GM23338 (cell line): ENCODE data around the gene S100Z. TPM values are rescaled to one million over a fixed set of nuclear protein-coding genes. Genes with fewer than 3 reads are reported as not detected.

ENCODE experiments used
- ATAC-seq: fragments of 200-7000 bp; cut with Tn5 transposase; 3 replicates; pipeline ENCODE4 v1.9.1; 2020
- DNase-seq: peaks from one replicate; pipeline ENCODE4 v3.0.0-alpha.2; 2015; ENCODE audit warnings: low spot score
- H2AFZ ChIP-seq: fragments of 200-600 bp; sonication (generic); 2 replicates; pipeline ENCODE4 v1.8.0; 2016; ENCODE audit warnings: antibody characterized with exemption, mild to moderate bottlenecking, moderate library complexity
- H3F3A ChIP-seq: fragments of 200-600 bp; sonication (generic); replicated peaks from 2 replicates; pipeline ENCODE4 v1.8.0; 2017; ENCODE audit warnings: antibody characterized with exemption, mixed run types, low read depth
- H3K27ac ChIP-seq: fragments of 200-600 bp; sonication (generic); 2 replicates; pipeline ENCODE4 v1.6.1; 2016; ENCODE audit warnings: low read depth
- H3K27me3 ChIP-seq: fragments of 200-600 bp; sonication (generic); 2 replicates; pipeline ENCODE4 v1.8.0; 2016; ENCODE audit warnings: mild to moderate bottlenecking, mixed run types, moderate library complexity; ENCODE audit not compliant: insufficient read depth
- H3K36me3 ChIP-seq: fragments of 200-600 bp; sonication (generic); 2 replicates; pipeline ENCODE4 v1.8.0; 2016; ENCODE audit warnings: mild to moderate bottlenecking; ENCODE audit not compliant: insufficient read depth
- H3K4me1 ChIP-seq: fragments of 200-600 bp; sonication (generic); 2 replicates; pipeline ENCODE4 v1.8.0; 2016; ENCODE audit warnings: mild to moderate bottlenecking, moderate library complexity; ENCODE audit not compliant: insufficient read depth
- H3K4me2 ChIP-seq: fragments of 200-600 bp; sonication (generic); 2 replicates; pipeline ENCODE4 v1.7.1; 2017; ENCODE audit warnings: mixed run types
- H3K4me3 ChIP-seq: fragments of 200-600 bp; sonication (generic); 2 replicates; pipeline ENCODE4 v1.6.1; 2016; ENCODE audit warnings: mixed run types
- H3K79me2 ChIP-seq: fragments of 200-600 bp; sonication (generic); replicated peaks from 2 replicates; pipeline ENCODE4 v1.8.0; 2017; ENCODE audit warnings: mild to moderate bottlenecking; ENCODE audit not compliant: insufficient read depth
- H3K9me2 ChIP-seq: fragments of 200-600 bp; sonication (generic); 2 replicates; pipeline ENCODE4 v1.8.0; 2017; ENCODE audit not compliant: insufficient read depth
- H4K20me1 ChIP-seq: fragments of 200-600 bp; sonication (generic); replicated peaks from 2 replicates; pipeline ENCODE4 v1.8.0; 2017; ENCODE audit warnings: mild to moderate bottlenecking; ENCODE audit not compliant: insufficient read depth
- H3K27ac Mint-ChIP-seq: 2 replicates; pipeline ENCODE4 v1.8.0; 2020; ENCODE audit warnings: inconsistent platforms, mild to moderate bottlenecking, moderate library complexity, mixed read lengths
- H3K27me3 Mint-ChIP-seq: 3 replicates; pipeline ENCODE4 v1.8.0; 2022; ENCODE audit warnings: low read depth, mild to moderate bottlenecking, moderate library complexity, mixed read lengths, inconsistent platforms; ENCODE audit not compliant: insufficient read depth, poor library complexity
- H3K36me3 Mint-ChIP-seq: 3 replicates; pipeline ENCODE4 v1.8.0; 2021; ENCODE audit warnings: low read depth, mild to moderate bottlenecking, inconsistent platforms, moderate library complexity, mixed read lengths
- H3K4me1 Mint-ChIP-seq: 3 replicates; pipeline ENCODE4 v1.8.0; 2020; ENCODE audit warnings: mild to moderate bottlenecking, inconsistent platforms, mixed read lengths
- H3K4me3 Mint-ChIP-seq: 3 replicates; pipeline ENCODE4 v1.8.0; 2021; ENCODE audit warnings: moderate library complexity, mild to moderate bottlenecking, inconsistent platforms, mixed read lengths
- H3K9me3 Mint-ChIP-seq: 3 replicates; pipeline ENCODE4 v1.8.0; 2020; ENCODE audit warnings: moderate library complexity, mild to moderate bottlenecking, inconsistent platforms, mixed read lengths
- NANOG ChIP-seq: IDR thresholded peaks from 2 replicates; pipeline ENCODE4 v1.6.1; 2016; ENCODE audit warnings: antibody characterized with exemption, borderline replicate concordance
- STAT1 ChIP-seq: IDR thresholded peaks from one replicate; pipeline ENCODE4 v1.6.1; 2016; ENCODE audit warnings: antibody characterized with exemption; ENCODE audit not compliant: unreplicated experiment
- ZNF114 ChIP-seq: fragments of 250-450 bp; sonication (Bioruptor Pico); IDR thresholded peaks from 2 replicates; pipeline ENCODE4 v1.5.0; 2020; ENCODE audit warnings: mild to moderate bottlenecking, moderate library complexity
- polyA plus RNA-seq: library from polyadenylated mRNA; unstranded; fragments of >200 nt; fragmentation: Nextera tagmentation; extraction: Ambion mirVana; gene quantifications from 2 replicates; pipeline ENCODE4 v1.2.1, GENCODE V29; 2016
- total RNA-seq: library from RNA; depleted of rRNA; stranded (reverse); fragments of >200 nt; shearing (Covaris generic); gene quantifications from 2 replicates; pipeline ENCODE4 v1.2.3, GENCODE V29; 2014
- TF ChIP-seq, protein P1 (sequence below): fragments of 250-450 bp; sonication (Bioruptor Pico); IDR thresholded peaks from 2 replicates; pipeline ENCODE4 v1.5.0; 2020; ENCODE audit warnings: mild to moderate bottlenecking, moderate library complexity
- TF ChIP-seq, protein P2 (sequence below), 2 experiments: fragments of 200-600 bp in 1 of 2; sonication (generic) in 1 of 2; conservative IDR thresholded peaks; 2 replicates each; pipeline versions ENCODE4 v1.5.1 to v1.6.1; 2016 to 2017; ENCODE audit warnings: antibody characterized with exemption in 2 of 2, low read depth in 2 of 2, mild to moderate bottlenecking in 2 of 2, moderate library complexity in 1 of 2

Gene S100Z
- total and polyA plus RNA-seq, 2 experiments from 2014 or later = not detected

DNA sequence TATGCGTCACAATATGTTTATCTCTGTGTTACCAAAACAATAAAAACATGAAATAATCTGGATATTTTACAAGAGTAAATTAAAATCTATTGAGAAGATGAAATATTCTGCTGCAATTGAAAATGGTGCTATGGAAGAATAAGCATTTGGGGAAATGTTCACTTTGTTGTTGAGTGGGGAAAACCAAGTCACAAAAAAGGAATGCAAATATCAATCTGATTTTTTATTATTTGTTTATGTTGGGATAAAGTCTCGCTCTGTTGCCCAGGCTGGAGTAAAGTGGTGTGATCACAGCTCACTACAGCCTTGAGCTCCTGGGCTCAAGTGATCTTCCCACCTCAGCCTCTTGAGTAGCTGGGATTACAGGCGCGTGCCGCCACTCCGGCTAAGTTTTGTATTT, 39.6 kb upstream of the S100Z start (continued):
- no peak for TF ChIP-seq ZNF114 (CRISPR knock-in tag)
- TF ChIP-seq, protein P1, sequence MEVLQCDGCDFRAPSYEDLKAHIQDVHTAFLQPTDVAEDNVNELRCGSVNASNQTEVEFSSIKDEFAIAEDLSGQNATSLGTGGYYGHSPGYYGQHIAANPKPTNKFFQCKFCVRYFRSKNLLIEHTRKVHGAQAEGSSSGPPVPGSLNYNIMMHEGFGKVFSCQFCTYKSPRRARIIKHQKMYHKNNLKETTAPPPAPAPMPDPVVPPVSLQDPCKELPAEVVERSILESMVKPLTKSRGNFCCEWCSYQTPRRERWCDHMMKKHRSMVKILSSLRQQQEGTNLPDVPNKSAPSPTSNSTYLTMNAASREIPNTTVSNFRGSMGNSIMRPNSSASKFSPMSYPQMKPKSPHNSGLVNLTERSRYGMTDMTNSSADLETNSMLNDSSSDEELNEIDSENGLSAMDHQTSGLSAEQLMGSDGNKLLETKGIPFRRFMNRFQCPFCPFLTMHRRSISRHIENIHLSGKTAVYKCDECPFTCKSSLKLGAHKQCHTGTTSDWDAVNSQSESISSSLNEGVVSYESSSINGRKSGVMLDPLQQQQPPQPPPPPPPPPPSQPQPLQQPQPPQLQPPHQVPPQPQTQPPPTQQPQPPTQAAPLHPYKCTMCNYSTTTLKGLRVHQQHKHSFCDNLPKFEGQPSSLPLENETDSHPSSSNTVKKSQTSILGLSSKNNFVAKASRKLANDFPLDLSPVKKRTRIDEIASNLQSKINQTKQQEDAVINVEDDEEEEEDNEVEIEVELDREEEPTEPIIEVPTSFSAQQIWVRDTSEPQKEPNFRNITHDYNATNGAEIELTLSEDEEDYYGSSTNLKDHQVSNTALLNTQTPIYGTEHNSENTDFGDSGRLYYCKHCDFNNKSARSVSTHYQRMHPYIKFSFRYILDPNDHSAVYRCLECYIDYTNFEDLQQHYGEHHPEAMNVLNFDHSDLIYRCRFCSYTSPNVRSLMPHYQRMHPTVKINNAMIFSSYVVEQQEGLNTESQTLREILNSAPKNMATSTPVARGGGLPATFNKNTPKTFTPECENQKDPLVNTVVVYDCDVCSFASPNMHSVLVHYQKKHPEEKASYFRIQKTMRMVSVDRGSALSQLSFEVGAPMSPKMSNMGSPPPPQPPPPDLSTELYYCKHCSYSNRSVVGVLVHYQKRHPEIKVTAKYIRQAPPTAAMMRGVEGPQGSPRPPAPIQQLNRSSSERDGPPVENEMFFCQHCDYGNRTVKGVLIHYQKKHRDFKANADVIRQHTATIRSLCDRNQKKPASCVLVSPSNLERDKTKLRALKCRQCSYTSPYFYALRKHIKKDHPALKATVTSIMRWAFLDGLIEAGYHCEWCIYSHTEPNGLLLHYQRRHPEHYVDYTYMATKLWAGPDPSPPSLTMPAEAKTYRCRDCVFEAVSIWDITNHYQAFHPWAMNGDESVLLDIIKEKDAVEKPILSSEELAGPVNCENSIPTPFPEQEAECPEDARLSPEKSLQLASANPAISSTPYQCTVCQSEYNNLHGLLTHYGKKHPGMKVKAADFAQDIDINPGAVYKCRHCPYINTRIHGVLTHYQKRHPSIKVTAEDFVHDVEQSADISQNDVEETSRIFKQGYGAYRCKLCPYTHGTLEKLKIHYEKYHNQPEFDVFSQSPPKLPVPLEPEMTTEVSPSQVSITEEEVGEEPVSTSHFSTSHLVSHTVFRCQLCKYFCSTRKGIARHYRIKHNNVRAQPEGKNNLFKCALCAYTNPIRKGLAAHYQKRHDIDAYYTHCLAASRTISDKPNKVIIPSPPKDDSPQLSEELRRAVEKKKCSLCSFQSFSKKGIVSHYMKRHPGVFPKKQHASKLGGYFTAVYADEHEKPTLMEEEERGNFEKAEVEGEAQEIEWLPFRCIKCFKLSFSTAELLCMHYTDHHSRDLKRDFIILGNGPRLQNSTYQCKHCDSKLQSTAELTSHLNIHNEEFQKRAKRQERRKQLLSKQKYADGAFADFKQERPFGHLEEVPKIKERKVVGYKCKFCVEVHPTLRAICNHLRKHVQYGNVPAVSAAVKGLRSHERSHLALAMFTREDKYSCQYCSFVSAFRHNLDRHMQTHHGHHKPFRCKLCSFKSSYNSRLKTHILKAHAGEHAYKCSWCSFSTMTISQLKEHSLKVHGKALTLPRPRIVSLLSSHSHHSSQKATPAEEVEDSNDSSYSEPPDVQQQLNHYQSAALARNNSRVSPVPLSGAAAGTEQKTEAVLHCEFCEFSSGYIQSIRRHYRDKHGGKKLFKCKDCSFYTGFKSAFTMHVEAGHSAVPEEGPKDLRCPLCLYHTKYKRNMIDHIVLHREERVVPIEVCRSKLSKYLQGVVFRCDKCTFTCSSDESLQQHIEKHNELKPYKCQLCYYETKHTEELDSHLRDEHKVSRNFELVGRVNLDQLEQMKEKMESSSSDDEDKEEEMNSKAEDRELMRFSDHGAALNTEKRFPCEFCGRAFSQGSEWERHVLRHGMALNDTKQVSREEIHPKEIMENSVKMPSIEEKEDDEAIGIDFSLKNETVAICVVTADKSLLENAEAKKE (CRISPR knock-in tag) = no peak

DNA sequence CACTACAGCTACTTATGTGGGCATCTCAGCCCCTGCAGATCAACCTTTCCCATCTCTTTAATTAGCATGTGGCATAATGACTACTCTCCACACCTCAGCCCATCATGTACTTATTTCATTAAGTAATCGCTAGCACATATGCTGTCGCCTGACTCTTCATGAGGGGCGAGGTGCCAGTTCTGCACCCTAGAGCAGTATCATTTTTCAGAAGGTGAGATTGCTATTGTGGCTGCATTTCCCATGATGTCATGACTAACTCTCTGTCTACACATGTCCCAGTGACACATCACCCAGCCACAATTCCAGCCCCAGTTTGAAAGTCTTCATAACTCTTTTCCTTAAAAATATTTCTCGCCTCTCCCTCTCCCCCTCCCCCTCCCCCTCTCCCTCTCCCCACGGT, 38.6 kb upstream of the S100Z start:
- H3K4me2 ChIP-seq = no peak overlapping the region
- ATAC-seq = no peak

More for the DNA sequence above, 38.6 kb upstream of the S100Z start:
- no peaks in the 10 kb centered on the region for H3K27me3 ChIP-seq
- H3K79me2 ChIP-seq = no peaks in the 10 kb centered on the region
- H3K4me3 ChIP-seq = no peak overlapping the region
- no peak for DNase-seq
- Mint-ChIP-seq H3K4me3 (no peak overlapping the region), H3K27me3 (peaks cover 17% of the 10 kb centered on the region), H3K9me3 (peaks cover 29% of the 10 kb centered on the region), H3K4me1 (peaks cover 26% of the 10 kb centered on the region), H3K27ac (no peak overlapping the region), H3K36me3 (peaks cover 24% of the 10 kb centered on the region)
- no peak overlapping the region for H2AFZ ChIP-seq
- H3K27ac ChIP-seq = no peak overlapping the region
- no peaks in the 10 kb centered on the region for H3K36me3 ChIP-seq
- H3K9me2 ChIP-seq = no peaks in the 10 kb centered on the region
- peaks cover 19% of the 10 kb centered on the region for H3K4me1 ChIP-seq
- H3F3A ChIP-seq = no peaks in the 10 kb centered on the region; the same call in 1 of the 2 replicates
- no peak for TF ChIP-seq STAT1
- TF ChIP-seq, protein P2, sequence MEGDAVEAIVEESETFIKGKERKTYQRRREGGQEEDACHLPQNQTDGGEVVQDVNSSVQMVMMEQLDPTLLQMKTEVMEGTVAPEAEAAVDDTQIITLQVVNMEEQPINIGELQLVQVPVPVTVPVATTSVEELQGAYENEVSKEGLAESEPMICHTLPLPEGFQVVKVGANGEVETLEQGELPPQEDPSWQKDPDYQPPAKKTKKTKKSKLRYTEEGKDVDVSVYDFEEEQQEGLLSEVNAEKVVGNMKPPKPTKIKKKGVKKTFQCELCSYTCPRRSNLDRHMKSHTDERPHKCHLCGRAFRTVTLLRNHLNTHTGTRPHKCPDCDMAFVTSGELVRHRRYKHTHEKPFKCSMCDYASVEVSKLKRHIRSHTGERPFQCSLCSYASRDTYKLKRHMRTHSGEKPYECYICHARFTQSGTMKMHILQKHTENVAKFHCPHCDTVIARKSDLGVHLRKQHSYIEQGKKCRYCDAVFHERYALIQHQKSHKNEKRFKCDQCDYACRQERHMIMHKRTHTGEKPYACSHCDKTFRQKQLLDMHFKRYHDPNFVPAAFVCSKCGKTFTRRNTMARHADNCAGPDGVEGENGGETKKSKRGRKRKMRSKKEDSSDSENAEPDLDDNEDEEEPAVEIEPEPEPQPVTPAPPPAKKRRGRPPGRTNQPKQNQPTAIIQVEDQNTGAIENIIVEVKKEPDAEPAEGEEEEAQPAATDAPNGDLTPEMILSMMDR (conservative IDR thresholded peaks at IDR 0.05; ENCODE audit: low read depth in 2 of 2) = no peak
- TF ChIP-seq NANOG = no peak
- TF ChIP-seq, protein P1 (CRISPR knock-in tag) = no peak
- H4K20me1 ChIP-seq = no peaks in the 10 kb centered on the region
